HFFc6 (cell line): Measurements from ENCODE around the gene ENG. TPM values are rescaled to one million over a fixed set of nuclear protein-coding genes. Genes with fewer than 3 reads are reported as not detected.
A peak's percentile ranks its signal among the peaks of the same experiment; 100 is the strongest.

Experiments
- DNase-seq: peaks from one replicate; pipeline ENCODE4 v3.0.0-alpha.2; 2018
- H3K27ac Mint-ChIP-seq: 2 replicates; pipeline ENCODE4 v1.8.0; 2020; ENCODE audit warnings: mild to moderate bottlenecking, mixed read lengths
- H3K27me3 Mint-ChIP-seq: 2 replicates; pipeline ENCODE4 v1.8.0; 2021; ENCODE audit warnings: mild to moderate bottlenecking, moderate library complexity, mixed read lengths; ENCODE audit not compliant: insufficient read depth
- H3K36me3 Mint-ChIP-seq: 2 replicates; pipeline ENCODE4 v1.8.0; 2021; ENCODE audit warnings: low read depth, mixed read lengths
- H3K4me1 Mint-ChIP-seq: 2 replicates; pipeline ENCODE4 v1.8.0; 2020; ENCODE audit warnings: low read depth, mixed read lengths
- H3K4me3 Mint-ChIP-seq: 2 replicates; pipeline ENCODE4 v1.8.0; 2020; ENCODE audit warnings: mild to moderate bottlenecking, moderate library complexity, mixed read lengths
- H3K9me3 Mint-ChIP-seq: 2 replicates; pipeline ENCODE4 v1.8.0; 2020; ENCODE audit warnings: mild to moderate bottlenecking, mixed read lengths
- CTCF ChIP-seq: fragments of 200-600 bp; sonication (generic); IDR thresholded peaks from 2 replicates; pipeline ENCODE4 v1.5.0; 2021; ENCODE audit warnings: antibody characterized with exemption, mild to moderate bottlenecking
- total RNA-seq, 6 experiments: library from RNA; stranded (reverse); fragmentation: NEBNext Ultra II Directional; extraction: Animal tissue kit (Norgen Biotek cat#: 25700); gene quantifications; 2 replicates in 1 of 6; 3 replicates in 5 of 6; pipeline ENCODE4 v1.2.3, GENCODE V29; 2021

ENG gene
- total RNA-seq, 6 experiments from 2014 or later, result 205 to 249 (median 227) TPM

GRCh38 chr9:127835991-127836516 lies 18.4 kb downstream of the ENG start:
- H3K4me3 Mint-ChIP-seq, result peak overlapping the region; percentile 74
- peak; percentile 79 for DNase-seq
- H3K9me3 Mint-ChIP-seq, result no peaks in the 10 kb centered on the region
- TF ChIP-seq CTCF, result no peak
- peaks cover 20% of the 10 kb centered on the region for H3K36me3 Mint-ChIP-seq
- no peaks in the 10 kb centered on the region; the same call in none of the 2 replicates for H3K27me3 Mint-ChIP-seq
- peak overlapping the region; percentile 99 for H3K27ac Mint-ChIP-seq
- peaks cover 64% of the 10 kb centered on the region for H3K4me1 Mint-ChIP-seq

- peak; percentile 43 for DNase-seq
- Mint-ChIP-seq H3K36me3 (peaks cover 19% of the 10 kb centered on the region), H3K27me3 (peaks cover 3% of the 10 kb centered on the region), H3K4me3 (no peak overlapping the region), H3K27ac (peak overlapping the region; percentile 87), H3K4me1 (peaks cover 61% of the 10 kb centered on the region), H3K9me3 (no peaks in the 10 kb centered on the region)
- TF ChIP-seq CTCF, result no peak
Measured at GRCh38 chr9:127833555-127833954, 20.9 kb downstream of the ENG start.

GRCh38 chr9:127832248-127832647 lies 22.2 kb downstream of the ENG start:
- Mint-ChIP-seq H3K9me3 (no peaks in the 10 kb centered on the region), H3K4me1 (peaks cover 61% of the 10 kb centered on the region), H3K27me3 (peaks cover 3% of the 10 kb centered on the region), H3K4me3 (peak overlapping the region; percentile 55), H3K27ac (peak overlapping the region; percentile 74), H3K36me3 (peaks cover 17% of the 10 kb centered on the region)
- no peak for TF ChIP-seq CTCF
- no peak for DNase-seq

GRCh38 chr9:127829205-127829906 lies 25.1 kb downstream of the ENG start:
- Mint-ChIP-seq H3K9me3 (no peaks in the 10 kb centered on the region), H3K27me3 (peaks cover 3% of the 10 kb centered on the region), H3K4me1 (peaks cover 45% of the 10 kb centered on the region), H3K36me3 (peaks cover 18% of the 10 kb centered on the region), H3K4me3 (peak overlapping the region; percentile 50; the same call in 1 of the 2 replicates), H3K27ac (peak overlapping the region; percentile 78)
- DNase-seq, result no peak
- no peak for TF ChIP-seq CTCF

GRCh38 chr9:127828262-127829031 lies 26.0 kb downstream of the ENG start:
- H3K27ac Mint-ChIP-seq, result peak overlapping the region; percentile 78

More at GRCh38 chr9:127828262-127829031, 26.0 kb downstream of the ENG start:
- Mint-ChIP-seq H3K27me3 (peaks cover 3% of the 10 kb centered on the region), H3K36me3 (peaks cover 22% of the 10 kb centered on the region), H3K4me3 (peak overlapping the region; percentile 50), H3K4me1 (peaks cover 39% of the 10 kb centered on the region), H3K9me3 (no peaks in the 10 kb centered on the region)
- peak; percentile 53 for DNase-seq
- TF ChIP-seq CTCF, result peak; percentile 26
